Measurements from ENCODE around the gene KTI12.
"Not testable (repeated sequence)": the region's sequence is repeated elsewhere in the genome, so short reads cannot be mapped to it uniquely, and the experiment has no call there.

Gene KTI12

DNA sequence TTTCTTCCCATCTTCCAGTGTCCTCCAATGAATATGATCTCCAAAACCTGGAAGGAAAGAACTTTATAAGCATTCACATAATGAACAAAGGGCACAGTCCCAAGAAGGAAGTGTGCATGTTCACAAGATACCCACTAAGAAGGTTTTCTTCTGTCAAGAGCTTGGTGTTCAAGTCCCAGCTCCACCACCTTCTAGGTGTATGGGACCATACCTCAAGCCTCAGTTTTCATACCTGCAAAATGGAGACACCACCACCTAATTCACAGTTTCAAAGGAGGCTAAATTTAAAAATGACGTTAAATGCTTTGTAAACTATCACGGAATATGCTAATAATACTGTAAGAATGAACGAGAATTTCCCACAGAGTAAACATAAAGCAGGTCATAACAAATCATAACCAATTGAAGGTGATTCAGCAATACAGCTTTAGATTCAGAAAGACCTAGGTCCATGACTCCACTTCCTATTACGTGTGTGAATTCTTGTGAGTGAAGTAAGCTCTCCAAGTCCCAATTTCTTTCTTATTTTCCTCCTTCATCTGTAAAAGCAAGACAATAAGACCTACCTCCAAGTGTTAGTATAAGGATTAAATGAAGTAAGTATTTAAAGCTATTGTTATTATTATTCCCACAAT is 8.1 kb upstream of the KTI12 start:
- no peak for DNase-seq (ENCODE audit: low read depth in 2 of 2)

DNA sequence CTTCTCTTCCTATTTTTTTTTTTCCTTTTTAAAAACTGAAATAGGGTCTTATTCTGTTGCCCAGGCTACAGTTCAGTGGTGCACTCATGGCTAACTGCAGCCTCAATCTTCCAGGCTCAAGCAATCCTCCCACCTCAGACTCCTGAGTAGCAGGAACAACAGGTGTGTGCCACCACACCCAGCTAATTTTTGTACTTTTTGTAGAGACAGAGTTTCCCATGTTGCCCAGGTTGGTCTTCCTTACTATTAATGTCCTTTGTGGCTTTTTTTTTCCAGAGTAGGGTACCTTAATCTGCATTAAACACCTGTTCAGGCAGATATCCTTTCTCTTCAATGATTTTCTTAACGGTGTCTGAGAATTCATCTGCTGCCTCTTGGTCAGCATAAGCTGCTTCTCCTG is 4.3 kb upstream of the KTI12 start:
- no peak for DNase-seq (ENCODE audit: low read depth in 2 of 2)

DNA sequence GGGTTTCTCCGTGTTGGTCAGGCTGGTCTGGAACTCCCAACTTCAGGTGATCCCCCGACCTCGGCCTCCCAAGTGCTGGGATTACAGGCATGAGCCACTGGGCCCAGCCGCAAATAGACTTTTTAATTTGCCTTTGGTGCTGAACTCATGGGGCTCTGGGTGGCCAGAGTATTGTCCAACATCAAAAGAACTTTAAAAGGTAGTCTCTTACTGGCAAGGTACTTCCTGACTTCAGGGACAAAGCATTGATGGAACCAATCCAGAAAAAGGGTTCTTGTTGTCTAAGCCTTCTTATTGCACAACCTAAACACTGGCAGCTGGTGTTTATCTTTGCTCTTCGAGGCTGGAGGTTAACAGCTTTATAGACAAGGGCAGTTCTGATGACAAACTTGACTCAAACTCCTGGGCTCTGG is 3.8 kb upstream of the KTI12 start:
- no peak for DNase-seq (ENCODE audit: low read depth in 2 of 2)

DNA sequence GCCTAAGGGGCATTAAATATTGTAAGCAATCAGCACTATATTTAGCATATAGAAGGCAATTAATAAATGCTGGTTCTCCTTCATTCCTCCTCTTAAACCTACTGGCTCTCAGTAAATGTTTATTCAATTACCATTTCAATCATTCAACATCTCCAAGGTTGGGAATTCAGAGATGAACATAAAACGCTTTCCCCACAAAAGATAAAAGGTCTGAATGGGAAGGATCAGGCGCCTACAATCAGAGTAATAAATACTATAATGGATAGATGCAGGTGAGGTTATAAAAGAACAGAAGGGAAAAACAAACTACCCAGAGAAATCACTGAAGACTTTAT is 407 bp upstream of the KTI12 start:
- no peak for DNase-seq (ENCODE audit: low read depth in 2 of 2)

DNA sequence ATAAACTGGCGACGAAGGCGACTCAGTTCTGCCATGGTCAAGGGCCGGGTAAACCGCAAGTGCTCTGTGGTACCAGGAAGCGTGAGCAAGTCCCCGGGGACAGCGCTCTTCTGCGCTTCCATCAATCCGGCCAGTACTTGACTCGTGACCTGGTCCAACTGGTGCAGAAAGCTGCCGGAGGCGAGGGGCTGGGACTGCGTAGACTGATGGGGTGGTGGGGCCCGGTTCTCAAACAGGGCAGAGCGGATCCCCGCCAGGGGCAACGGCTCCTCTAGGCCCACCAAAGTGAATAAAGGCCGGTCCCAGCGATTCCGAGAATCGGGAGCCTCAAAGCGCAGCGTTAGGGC is 852 bp downstream of the KTI12 start:
- DNase-seq (ENCODE audit: low read depth in 2 of 2): no peak

DNA sequence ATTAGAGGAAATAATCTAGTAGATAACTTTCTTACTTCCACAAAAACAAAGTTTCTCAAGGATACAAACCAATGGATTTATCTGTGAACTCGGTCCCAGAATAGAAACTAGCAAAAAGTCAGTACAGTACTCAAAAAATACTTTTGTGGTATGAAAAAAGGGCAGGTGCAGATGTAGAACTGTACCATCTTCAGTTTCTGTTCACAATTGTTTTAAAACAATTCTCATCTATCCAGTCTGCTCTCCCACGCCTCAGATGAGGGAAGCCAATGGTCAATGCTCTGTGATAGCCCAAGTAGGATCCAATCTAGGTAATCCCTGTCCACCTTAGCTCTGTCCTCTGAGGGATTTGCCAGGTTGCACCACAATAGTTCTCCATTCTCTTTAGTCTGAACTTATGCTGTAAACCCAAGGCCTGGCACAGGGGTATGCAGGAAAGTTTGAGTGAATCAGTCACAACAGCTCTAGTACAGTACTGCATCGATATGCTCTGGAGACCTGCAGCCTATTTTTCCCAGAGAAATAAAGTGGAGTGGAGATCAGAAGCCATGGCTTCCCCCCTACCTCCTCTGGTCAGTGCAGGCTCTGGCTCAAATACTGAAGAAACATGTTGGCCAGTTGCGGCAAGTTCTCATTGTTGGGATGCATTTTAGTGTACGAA is 1.4 kb downstream of the KTI12 start:
- DNase-seq (ENCODE audit: low read depth in 2 of 2): no peak

DNA sequence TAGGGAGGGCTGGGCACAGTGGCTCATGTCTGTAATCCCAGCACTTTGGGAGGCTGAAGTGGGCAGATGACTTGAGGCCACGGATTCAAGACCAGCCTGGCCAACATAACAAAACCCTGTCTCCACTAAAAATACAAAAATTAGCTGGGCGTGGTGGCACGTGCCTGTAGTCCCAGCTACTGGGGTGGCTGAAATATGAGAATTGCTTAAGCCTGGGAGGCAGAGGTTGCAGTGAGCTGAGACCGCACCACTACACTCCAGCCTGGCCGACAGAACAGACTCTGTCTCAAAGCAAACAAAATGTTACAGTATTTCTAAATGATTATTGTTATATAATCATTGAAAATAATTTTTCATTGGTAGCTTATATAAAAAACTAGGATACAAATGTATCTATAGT is 4.8 kb downstream of the KTI12 start:
- not testable (repeated sequence) for DNase-seq (ENCODE audit: low read depth in 2 of 2)

DNA sequence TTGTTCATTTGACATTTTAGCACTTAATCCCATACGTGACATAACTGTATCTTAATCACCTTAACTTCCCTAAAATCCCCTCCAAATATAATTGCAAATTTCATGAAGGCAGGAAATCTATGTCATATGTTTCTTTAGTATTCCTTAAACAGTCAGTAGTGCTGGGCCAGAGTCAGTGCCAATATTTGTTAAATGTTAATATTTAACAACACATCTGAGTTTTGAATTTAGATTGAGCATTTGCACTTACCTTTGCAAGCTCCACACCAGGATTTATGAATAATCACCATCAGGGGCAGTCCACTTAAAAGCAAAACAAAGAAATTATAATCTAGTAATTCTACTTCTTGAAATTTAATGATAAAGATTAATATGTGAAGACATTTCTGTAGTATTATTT is 5.3 kb downstream of the KTI12 start:
- DNase-seq (ENCODE audit: low read depth in 2 of 2): no peak

DNA sequence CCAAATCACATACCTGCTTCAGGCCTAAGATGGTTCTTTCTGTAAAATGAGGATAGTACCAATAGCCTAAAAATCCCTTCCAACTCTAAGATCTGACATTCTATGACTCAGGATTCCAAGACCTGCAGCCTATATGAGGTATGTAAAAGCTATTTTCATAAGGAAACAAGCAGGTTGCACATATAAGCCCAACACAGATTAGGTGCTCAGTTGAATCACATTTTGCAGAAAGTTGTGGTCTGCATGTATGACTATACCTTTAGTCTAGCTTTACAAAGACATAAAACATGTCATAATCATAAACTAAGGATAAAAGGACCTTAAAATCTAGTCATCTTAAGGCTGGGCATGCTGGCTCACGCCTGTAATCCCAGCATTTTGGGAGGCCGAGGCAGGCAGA is 7.3 kb downstream of the KTI12 start:
- no peak for DNase-seq (ENCODE audit: low read depth in 2 of 2)

DNA sequence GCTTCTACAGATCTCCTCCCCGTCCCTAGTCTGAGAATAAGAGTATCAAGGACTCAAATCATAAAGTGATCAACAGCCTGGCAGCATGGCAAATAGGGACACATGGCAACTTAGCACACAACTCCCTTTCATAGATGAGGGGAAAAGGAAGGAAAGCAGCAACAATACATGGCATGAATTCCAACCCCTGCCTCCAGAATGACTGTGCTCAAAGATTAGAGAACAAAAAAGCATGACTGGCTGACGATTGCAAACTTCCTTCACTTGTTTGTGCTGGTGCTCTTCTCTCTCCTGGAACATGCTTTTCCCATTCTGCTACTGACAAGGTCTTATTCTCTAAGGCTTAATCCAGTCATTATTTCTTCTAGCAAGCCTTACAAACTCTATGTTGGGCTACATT is 11.5 kb downstream of the KTI12 start:
- no peak for DNase-seq (ENCODE audit: low read depth in 2 of 2)

DNA sequence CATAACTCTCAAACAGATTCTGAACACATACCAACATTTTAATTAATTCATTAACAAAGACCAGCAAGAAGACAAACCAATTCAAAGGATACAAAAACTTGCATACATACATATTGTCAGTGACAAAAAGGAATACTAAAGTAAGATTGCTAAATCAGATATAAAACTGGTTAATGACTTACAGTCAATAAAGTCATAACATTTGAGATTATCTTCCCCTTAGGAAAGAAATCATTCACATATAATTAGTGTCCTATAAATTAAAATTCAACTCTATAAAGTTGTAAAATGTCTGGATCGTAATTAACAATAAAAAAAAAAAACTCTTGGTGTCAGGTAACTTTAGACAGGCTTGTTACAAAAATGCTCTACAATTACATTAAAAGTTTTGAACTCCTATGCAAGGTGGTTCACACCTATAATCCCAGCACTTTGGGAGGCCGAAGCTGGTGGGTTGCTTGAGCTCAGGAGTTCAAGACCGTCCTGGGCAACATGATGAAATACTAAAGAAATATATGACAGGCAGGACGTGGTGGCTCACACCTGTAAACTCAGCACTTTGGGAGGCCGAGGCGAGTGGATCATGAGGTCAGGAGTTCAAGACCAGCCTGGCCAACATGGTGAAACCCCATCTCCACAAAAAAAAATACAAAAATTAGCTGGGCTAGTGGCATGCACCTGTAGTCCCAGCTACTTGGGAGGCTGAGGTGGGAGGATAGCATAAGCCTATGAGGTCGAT is 25.4 kb downstream of the KTI12 start:
- DNase-seq (ENCODE audit: low read depth in 2 of 2): no peak

DNA sequence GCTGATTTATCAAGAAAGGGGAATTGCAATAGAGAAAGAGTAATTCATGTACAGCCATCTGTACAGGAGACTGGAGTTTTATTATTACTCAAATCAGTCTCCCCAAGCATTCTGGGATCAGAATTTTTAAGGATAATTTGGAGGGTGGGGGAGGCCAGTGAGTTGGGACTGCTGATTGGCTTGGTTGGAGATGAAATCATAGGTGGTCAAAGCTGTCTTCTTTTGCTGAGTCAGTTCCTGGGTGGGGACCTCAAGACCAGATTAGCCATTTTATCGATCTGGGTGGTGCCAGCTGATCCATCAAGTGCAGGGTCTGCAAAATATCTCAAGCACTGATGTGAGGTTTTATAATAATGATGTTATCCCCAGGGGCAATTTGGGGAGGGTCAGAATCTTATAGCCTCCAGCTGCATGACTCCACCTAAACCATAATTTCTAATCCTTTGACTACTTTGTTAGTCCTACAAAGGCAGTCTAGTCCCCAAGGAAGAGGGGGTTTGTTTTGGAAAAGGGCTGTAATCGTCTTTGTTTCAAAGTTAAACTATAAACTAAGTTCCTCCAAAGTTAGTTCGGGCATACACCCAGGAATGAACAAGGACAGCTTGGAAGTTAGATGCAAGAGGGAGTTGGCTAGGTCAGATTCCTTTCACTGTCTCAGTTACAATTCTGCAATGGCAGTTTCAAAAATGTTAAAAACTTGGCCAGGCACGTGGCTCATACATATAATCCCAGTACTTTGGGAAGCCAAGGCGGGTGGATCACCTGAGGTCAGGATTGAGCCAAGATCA is 26.2 kb downstream of the KTI12 start:
- no peak for DNase-seq (ENCODE audit: low read depth in 2 of 2)

DNA sequence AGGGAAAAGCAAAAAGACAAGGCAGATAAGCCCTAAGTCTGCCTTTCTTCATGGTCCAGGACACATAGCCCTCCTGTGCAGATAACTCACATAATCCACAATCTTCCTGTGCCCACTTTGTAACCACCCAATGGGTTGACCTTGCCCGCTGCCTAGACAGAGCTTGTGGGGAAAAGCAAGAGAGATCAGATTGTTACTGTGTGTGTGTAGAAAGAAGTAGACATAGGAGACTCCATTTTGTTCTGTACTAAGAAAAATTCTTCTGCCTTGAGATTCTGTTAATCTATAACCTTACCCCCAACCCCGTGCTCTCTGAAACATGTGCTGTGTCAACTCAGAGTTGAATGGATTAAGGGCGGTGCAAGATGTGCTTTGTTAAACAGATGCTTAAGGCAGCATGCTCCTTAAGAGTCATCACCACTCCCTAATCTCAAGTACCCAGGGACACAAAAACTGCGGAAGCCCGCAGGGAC is 27.5 kb downstream of the KTI12 start:
- not testable (repeated sequence) for DNase-seq (ENCODE audit: low read depth in 2 of 2)

DNA sequence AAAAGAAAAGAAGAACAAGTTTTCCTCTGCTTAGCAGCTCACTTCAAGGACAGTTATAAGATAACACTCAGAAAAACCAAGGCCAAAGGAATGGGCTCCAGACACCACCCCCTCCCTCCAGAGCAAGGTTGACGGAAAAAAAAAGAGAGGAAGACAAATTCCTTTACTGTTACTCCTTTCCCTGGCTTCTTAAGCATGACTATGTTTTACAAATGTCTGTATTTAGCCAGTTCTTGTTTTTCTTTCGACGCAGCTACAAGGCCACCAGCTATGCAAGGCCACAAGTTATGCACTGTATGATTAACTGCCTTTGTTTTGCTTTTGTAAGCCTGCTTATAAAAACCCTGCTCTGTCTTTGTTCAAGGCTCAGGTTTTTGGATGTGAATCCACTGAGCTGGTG is 28.1 kb downstream of the KTI12 start:
- not testable (repeated sequence) for DNase-seq (ENCODE audit: low read depth in 2 of 2)

DNA sequence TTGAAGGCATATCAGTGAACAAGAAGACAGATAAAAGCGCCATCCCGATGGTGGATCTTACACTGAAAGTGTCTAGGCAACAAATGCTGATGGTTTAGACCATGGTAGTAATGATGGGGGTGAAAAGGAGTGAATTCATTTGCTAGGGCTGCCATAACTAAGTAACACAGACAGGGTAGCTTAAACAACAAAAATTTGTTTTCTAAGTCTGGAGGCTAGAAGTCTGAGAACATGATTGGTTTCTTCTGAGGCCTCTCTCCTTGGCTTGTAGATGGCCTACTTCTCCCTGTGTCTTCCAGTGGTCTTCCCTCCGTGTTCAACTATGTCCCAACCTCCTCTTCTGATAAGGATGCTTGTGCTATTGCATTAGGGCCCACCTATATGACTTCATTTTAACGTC is 29.7 kb downstream of the KTI12 start:
- DNase-seq (ENCODE audit: low read depth in 2 of 2): no peak

DNA sequence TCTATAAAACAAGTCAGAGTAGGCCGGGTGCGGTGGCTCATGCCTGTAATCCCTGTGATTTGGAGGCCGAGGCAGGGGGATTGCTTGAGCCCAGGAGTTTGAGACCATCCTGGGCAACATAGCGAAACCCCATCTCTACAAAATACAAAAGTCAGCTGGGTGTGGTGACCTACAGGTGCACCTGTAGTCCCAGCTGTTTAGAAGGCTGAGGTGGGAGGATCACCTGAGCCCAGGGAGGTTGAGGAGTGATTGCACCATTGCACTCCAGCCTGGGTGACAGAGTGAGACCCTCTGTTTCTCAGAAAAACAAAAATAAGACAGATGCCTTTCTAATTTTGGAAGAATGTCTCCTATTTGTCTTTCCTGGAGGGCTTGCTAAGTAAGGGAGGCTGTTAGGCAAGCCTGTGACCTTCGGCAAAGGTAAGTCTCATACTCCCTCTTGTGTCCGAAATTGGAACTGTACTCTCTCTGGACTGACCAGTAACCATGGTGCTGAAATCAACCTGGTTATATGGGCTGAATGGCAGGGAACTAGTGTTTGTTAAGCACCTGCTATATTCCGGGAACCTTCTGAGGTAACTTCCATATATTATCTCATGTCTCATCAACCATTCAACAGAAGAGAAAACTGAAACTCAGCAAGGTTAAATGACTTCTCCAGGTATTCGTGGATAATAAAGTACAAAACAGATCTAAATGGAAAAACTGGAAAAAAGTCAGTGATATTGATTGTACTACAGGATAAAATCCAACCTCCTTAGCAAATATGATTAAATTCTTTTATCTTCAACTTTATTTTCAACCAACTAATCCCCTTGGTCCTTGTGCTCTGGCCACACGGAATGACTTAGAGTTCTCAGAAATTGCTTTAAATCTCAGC is 31.3 kb downstream of the KTI12 start:
- DNase-seq (ENCODE audit: low read depth in 2 of 2): peak in 1 of 2 donors; percentile 78

DNA sequence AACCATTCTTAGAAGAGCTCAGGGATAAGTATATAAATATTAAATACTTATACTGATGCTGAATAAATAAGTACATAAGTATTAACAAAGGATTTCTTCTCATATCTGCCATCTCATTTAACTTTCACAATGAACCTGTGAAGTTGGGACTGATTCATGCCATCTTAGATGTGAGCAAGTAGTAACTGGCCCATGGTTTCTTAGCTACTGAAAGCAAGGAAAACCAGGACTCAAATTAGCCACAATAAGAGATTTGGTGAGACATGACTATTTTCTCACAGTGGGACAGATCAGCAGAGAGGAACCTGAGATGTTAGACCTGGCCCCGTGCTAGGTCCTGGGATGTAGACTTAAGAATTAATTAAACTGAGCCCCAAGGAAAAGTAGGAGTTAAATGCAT is 34.9 kb downstream of the KTI12 start:
- no peak for DNase-seq (ENCODE audit: low read depth in 2 of 2)

DNA sequence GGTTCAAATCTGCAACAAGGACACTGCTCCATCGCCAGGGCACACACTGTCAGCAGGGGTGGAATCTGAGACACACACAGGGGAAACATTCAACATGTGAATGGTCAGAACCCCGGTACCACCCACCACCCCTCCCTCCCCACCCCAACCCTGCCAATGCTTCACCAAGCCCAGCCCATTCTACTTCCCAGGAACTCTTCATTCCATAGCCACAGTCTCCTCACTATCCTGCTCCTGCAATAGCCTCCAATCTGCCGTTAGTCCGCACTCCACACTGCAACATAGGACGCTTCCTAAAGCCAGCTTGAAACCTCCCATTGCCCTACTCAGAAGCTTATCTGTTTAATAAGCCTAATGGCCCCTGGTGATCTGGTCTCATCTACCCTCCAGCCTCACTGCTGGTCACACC is 35.6 kb downstream of the KTI12 start:
- DNase-seq (ENCODE audit: low read depth in 2 of 2): no peak

DNA sequence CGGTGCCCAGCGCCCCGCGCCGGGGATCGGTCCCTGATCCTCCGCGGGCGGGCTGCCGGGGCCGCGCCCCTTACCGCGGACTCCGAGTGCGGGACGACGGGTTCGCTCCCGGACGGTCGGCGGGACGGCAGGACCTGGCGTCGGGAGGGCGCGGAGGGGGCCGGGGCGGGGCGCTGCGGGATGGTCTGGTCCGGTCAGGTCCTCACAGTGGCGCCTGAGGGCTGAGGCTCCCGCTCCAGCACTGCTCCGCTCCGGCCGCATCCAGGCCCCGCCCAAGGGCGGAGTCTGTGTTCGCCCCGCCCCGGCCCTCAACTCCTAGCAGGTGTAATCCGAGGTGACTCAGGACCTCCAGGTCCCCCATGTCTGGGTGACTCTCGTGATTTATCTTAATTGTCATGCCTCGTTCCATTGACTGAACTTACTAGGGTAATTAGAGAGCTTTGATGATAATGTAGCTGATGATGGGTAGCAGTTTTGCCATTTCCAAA is 43.1 kb downstream of the KTI12 start, which contains the start of gene RAB3B:
Gene RAB3B (minus strand): TSS at position 223 of the 488 bp plus-strand sequence. CDS start 13,583 bp downstream, outside the sequence.
- peak; percentile 69 to 76 for DNase-seq (ENCODE audit: low read depth in 2 of 2)

DNA sequence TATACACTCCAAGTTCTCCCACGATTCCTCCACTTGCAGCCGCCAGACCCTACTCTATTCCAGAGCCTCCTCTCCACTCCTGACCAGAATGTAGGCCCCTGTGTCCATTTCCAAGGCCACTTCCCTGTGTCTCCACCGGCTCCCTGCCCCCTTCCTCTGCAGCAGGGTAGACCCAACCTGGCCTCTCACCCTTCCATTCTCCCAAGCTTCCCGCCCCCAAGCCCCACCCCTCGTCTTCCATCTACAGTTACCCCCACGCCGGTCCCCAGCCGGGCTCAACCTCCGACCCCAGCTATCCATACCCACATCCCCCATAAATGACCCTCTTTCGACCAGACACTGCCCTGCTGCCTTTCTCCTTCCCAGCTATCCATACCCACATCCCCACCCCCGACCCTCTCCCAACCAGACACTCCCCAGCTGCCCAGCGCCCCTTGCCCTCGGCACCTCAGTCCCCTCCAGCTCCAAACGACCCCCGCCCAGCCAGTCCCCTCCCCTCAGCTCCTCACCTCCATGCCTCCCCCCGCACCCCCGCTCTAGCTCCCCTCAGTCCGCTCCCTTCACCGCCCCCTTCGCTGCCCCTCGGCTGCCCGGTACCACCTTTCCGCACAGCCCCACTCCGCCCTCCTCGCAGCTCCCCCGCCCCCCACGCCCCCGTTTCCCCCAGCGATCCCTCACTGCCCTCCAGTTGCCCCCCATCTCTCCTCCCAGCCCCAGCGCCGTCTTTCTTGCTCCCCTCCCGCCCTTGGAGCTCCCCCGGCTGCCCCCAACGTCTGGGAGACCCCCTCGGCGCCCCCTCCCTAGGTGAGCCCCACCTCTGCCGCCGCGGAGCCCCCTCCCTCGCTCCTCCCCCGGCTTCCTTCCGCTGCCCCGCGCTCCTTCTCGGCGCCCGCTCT is 43.8 kb downstream of the KTI12 start:
- no peak for DNase-seq (ENCODE audit: low read depth in 2 of 2)
